Cerebellar nuclear complex (tissue), 1 donor: ENCODE results near the gene EIF4ENIF1.
"Not testable (repeated sequence)": the region's sequence is repeated elsewhere in the genome, so short reads cannot be mapped to it uniquely, and the experiment has no call there.

ENCODE experiments used
- DNase-seq, 2 experiments: peaks; one replicate each; lab custom pipeline; 2025; lab: John Stamatoyannopoulos, UW

Gene EIF4ENIF1

DNA sequence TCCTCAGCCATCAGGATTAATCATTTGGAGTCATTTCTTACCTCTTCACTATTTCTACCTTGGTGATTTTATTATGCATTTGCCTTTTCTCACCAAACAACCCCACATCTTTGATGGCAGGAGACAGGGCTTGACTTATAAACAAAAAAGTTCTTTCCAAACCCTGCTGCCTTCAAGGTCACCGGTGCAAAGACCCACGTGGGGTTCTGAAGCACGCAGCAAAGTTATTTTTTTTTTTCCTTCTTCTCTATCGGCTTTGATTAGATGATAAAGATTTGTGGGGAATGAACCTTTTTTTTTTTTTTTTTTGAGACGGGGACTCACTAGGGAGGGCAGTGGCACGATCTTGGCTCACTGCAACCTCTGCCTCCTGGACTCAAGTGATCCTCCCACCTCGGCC is 46.1 kb downstream of the EIF4ENIF1 start:
- no peak for DNase-seq

GRCh38 chr22:31442768-31443489 is 46.7 kb downstream of the EIF4ENIF1 start:
- no peak for DNase-seq

DNA sequence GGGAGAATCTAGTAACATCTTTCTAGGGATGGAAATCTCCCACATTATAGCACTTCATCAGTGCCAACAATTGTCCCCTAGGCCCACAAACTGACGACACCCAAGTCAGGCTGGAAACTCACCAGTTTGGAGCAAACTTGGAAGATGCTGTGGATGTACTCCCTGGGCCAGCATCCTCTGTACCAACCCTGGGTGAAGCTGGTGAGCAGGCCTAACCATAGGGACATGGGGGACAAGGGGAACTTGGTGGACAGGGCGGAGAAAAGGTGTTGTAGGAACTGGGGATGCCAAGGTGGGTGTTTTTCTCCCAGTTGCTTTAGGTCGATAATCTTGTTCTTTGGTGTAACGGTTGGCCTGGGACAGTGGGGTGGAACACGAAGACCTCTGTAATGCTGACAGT is 48.0 kb downstream of the EIF4ENIF1 start:
- DNase-seq = no peak

- DNase-seq = no peak
Measured at GRCh38 chr22:31440681-31441080, 49.0 kb downstream of the EIF4ENIF1 start.

DNA sequence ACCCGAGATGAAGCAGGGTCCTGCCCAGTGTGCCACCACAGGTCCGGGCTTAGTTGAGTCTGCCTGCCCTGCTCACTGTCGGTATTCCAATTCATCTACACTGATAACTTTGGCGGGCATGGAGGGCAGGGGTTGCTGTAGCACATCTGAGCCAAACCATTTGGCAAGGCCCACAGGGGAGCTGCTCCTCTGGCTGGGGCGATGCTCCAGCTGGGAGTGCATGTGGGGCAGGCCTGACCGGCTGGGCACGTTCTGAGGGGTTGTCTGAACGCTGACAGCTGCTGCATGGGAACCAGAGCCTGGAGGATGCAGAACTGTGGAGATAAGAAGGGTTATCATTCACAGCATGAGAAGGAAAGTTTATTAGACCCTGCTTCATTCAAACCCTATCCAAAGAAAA is 49.8 kb downstream of the EIF4ENIF1 start:
- no peak for DNase-seq

GRCh38 chr22:31436132-31436531 is 53.5 kb downstream of the EIF4ENIF1 start:
- DNase-seq = no peak

GRCh38 chr22:31431950-31432349 is 57.7 kb downstream of the EIF4ENIF1 start:
- no peak for DNase-seq

DNA sequence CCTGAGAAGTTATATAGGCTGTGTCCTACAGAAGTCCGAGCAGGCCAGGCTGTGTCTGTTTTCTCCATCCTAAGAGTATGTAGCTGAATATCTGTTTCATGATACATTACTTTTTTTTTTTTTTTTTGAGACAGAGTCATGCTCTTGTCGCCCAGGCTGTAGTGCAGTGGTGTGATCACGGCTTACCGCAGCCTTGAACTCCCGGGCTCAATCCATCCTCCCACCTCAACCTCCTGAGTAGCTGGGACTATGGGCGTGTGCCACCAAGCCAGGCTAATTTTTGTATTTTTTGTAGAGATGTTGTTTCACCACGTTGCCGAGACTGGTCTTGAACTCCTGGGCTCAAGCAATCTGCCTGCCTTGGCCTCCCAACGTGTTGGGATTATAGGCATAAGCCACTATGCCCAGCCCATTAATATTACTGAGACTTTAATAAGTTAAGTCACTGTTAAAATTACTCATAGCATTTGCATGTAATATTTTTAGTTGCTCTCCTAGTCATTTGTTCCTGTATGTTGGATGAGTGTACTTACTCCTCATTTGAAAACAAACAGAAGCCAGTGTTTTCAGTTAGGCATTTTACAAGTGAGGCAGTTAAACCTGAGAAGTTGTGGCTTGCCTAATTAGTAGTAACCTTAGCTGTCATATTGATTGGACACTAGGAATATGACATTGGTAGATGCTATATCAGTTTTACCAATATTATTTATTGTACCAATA is 64.2 kb downstream of the EIF4ENIF1 start:
- no peak for DNase-seq

- DNase-seq = not testable (repeated sequence)
Measured at GRCh38 chr22:31402350-31402749, 87.3 kb downstream of the EIF4ENIF1 start.

DNA sequence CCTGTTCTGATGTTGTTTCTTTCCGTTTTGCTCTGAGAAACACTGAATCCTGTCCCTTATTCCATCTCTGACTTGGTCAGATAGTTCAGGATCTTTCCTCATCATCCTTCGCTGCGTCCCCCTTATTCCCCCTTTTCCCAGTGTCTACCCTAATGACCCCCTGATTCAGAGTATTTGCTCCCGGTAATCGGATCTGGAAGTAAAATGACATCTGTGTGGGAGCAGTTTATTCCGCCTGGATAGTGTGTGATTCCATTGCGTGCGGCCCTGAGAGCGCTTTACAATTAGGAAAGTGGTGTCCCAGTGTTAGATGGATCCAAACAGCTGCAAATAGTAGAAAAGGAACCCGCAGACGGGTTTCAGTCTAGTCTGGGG is 89.6 kb downstream of the EIF4ENIF1 start:
- DNase-seq = no peak

DNA sequence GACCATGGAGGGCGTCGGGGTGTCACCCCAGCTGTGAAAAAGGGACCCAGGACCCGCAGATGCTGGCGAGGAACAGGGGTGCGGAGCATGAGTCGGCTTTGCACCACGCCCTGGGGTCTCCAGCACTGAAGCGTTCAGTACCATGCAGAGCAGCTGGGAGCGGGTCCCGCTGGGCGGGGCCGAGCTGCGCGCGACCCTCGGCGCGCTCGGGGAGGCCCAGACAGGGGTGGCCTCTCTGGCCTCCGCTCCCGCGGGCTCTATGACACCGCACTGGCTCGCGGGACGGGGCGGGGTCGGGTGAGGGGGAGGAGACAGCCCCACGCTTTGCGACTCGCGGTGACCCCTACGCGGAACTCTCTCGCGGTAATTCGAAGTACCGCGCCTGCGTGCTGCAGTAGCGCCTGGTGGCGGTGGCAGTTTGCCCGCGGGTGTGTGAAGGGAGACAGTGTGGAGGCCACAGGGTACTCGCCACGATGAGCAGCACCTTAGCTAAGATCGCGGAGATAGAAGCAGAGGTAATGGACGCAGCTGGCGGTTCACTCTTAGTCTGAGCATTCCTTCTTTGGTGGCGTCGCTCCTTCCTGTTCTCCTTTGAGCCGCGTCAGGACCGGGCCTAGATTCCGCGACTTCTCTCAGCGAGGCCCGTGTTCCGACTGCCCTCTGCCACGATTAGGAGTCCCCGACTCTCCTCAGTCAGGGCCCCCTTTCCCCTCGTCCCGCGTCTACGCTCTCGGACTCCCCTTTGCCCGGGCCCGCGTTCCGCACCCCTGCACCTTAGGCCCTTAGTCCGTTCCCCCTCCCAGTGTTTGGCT is 90.2 kb downstream of the EIF4ENIF1 start, which contains the start of gene DRG1:
Gene DRG1 (plus strand): TSS at position 394 of the 812 bp plus-strand sequence. CDS start 80 bp downstream, at position 474.
- peak; percentile 69 to 91 for DNase-seq

- no peak for DNase-seq
Measured at GRCh38 chr22:31398231-31398630, 91.4 kb downstream of the EIF4ENIF1 start.

DNA sequence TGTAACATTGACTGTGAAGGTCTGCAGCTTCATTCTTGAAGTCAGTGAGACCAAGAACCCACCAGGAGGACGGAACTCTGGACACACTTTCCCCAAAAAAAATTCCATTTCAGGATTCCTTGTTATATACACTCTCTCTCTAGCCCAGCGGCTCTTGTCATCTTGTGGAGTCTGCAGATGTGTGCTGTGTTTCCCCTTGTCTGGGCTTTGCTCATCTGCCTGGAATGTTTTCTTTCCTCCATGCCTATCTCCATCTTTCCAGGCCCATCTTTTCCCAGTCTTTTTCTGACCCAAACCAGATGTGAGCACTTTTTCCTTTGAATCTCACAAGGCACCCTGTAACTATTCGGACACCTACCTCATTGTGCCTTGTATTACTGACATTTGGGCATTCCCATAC is 95.3 kb downstream of the EIF4ENIF1 start:
- DNase-seq = no peak

DNA sequence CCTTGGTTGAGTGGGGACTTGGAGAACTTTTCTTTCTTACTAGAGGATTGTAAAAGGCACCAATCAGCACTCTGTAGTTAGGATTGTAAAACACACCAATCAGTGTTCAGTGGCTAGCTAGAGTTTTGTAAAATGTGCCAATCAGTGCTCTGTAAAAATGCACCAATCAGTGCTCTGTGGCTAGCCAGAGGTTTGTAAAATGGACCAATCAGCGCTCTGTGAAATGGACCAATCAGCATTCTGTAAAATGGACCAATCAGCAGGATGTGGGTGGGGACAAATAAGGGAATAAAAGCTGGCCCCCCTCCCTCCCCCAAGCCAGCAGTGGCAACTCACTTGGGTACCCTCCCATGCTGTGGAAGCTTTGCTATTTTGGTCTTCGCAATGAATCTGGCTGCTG is 95.7 kb downstream of the EIF4ENIF1 start:
- DNase-seq = no peak
